ENCODE measurements around the gene DOHH.

DNA sequence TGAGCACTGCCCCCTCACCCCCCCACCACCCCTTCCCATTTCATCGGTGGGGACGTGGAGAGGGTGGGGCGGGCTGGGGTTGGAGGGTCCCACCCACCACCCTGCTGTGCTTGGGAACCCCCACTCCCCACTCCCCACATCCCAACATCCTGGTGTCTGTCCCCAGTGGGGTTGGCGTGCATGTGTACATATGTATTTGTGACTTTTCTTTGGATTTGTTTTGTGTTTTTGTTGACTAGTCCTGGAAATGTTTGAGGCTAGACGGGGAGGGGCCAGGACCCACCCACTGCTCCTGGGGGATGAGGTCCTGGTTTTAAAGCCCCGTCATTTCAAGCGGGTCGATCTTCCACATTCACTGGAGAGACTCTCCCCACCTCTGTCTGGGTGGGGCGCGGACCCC is 35.5 kb upstream of the DOHH start:
- TF ChIP-seq, protein P1, sequence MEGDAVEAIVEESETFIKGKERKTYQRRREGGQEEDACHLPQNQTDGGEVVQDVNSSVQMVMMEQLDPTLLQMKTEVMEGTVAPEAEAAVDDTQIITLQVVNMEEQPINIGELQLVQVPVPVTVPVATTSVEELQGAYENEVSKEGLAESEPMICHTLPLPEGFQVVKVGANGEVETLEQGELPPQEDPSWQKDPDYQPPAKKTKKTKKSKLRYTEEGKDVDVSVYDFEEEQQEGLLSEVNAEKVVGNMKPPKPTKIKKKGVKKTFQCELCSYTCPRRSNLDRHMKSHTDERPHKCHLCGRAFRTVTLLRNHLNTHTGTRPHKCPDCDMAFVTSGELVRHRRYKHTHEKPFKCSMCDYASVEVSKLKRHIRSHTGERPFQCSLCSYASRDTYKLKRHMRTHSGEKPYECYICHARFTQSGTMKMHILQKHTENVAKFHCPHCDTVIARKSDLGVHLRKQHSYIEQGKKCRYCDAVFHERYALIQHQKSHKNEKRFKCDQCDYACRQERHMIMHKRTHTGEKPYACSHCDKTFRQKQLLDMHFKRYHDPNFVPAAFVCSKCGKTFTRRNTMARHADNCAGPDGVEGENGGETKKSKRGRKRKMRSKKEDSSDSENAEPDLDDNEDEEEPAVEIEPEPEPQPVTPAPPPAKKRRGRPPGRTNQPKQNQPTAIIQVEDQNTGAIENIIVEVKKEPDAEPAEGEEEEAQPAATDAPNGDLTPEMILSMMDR (IDR thresholded peaks at IDR 0.05): no peak
- TF ChIP-seq POLR2A (IDR thresholded peaks at IDR 0.05) (no peak), POLR2AphosphoS5 (IDR thresholded peaks at IDR 0.05; ENCODE audit: insufficient read depth in 1 of 2, low read depth in 1 of 2) (no peak)

Measured in vagina (tissue), 2 donors.